GM12892 (cell line): Measurements from ENCODE around the gene SORCS3. TPM values are rescaled to one million over a fixed set of nuclear protein-coding genes. Genes with fewer than 3 reads are reported as not detected.

Source experiments
- DNase-seq: peaks from one replicate; pipeline ENCODE4 v3.0.0; 2011; ENCODE audit not compliant: insufficient read length
- FAIRE-seq: peaks from 2 replicates; lab custom pipeline; 2011; peaks lifted over from hg19 to GRCh38; lab: Jason Lieb, UNC
- POLR2A ChIP-seq: IDR thresholded peaks from 2 replicates; pipeline ENCODE4 v1.6.1; 2011; ENCODE audit warnings: low read depth, low read length, control low read depth
- POLR2AphosphoS5 ChIP-seq: IDR thresholded peaks from 2 replicates; pipeline ENCODE4 v1.6.1; 2011; ENCODE audit warnings: low read depth, low read length, control low read depth
- TAF1 ChIP-seq: IDR thresholded peaks from 2 replicates; pipeline ENCODE4 v1.6.1; 2011; ENCODE audit warnings: low read depth, mild to moderate bottlenecking, control low read depth, low read length, borderline replicate concordance
- polyA plus RNA-seq: library from polyadenylated mRNA; unstranded; fragments of >200 nt; gene quantifications from one replicate; pipeline ENCODE4 v1.2.1, GENCODE V29; 2012; ENCODE audit warnings: missing spikeins, inconsistent platforms; ENCODE audit not compliant: missing spikeins

Gene SORCS3
- not detected for polyA plus RNA-seq

DNA sequence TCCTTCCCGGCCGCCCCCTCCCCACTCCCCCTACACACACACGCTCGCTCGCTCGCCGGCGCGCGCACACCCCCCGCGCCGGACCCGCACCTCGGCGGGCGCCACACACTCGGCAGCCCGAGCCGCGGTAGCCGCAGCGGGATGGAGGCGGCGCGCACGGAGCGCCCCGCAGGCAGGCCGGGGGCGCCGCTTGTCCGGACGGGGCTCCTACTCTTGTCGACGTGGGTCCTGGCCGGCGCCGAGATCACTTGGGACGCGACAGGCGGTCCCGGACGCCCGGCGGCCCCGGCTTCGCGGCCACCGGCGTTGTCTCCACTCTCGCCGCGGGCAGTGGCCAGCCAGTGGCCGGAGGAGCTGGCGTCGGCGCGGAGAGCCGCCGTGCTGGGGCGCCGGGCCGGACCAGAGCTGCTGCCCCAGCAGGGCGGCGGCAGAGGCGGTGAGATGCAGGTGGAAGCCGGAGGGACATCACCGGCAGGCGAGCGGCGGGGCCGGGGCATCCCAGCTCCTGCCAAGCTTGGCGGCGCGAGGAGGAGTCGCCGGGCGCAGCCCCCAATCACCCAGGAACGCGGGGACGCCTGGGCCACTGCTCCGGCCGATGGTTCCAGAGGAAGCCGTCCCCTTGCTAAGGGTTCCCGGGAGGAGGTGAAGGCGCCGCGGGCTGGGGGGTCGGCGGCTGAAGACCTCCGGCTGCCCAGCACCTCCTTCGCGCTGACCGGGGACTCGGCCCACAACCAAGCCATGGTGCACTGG, at the start of gene SORCS3:
Gene SORCS3 (plus strand): TSS at position 104 of the 750 bp plus-strand sequence.
- TF ChIP-seq POLR2AphosphoS5 (no peak), TAF1 (no peak), POLR2A (no peak)

DNA sequence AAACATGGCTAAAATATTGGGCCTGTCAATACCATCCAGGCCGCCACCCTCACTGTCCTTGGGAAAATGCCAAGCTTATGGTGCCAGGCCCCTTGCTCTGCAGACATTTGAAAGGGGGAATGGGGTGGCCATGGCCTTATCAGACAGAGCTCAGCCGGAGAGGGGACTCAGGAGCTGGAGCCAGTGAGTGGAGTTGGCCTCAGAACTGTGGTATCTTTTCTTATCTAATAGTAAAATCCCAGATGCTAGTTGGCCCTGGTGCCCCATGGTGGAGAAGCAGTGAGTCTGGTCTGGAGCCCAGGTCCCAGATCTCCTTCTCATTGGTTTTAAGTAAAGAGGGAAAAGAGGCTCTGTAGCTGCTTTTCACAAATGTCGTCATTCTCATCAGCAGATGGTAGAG, 49.6 kb upstream of the SORCS3 start:
- TF ChIP-seq POLR2AphosphoS5 = no peak
- TF ChIP-seq TAF1 = no peak
- no peak for TF ChIP-seq POLR2A
- FAIRE-seq = no peak
- DNase-seq = no peak

More for the DNA sequence above, at the start of gene SORCS3:
- no peak for DNase-seq
- no peak for FAIRE-seq

DNA sequence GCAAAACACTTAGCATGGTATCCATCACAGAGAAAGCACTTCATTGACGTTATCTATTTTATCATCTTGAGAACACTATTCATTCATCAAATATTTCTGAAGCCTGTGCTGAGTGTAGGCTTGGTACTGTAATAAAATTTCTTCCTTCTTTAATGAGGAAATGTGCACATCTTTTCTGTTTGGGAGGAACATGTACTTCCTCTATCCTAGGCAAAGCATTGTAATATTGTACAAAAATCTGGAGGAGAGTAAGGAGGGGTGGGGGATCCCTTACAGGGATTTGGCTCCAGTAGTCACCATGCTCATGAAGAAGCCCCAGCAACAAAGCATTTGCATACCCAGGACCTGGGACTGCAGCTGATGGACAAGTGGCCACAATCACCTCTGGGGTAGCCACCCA, 39.9 kb upstream of the SORCS3 start:
- FAIRE-seq = no peak
- no peak for DNase-seq
- no peak for TF ChIP-seq POLR2A
- TF ChIP-seq POLR2AphosphoS5 = no peak
- no peak for TF ChIP-seq TAF1

DNA sequence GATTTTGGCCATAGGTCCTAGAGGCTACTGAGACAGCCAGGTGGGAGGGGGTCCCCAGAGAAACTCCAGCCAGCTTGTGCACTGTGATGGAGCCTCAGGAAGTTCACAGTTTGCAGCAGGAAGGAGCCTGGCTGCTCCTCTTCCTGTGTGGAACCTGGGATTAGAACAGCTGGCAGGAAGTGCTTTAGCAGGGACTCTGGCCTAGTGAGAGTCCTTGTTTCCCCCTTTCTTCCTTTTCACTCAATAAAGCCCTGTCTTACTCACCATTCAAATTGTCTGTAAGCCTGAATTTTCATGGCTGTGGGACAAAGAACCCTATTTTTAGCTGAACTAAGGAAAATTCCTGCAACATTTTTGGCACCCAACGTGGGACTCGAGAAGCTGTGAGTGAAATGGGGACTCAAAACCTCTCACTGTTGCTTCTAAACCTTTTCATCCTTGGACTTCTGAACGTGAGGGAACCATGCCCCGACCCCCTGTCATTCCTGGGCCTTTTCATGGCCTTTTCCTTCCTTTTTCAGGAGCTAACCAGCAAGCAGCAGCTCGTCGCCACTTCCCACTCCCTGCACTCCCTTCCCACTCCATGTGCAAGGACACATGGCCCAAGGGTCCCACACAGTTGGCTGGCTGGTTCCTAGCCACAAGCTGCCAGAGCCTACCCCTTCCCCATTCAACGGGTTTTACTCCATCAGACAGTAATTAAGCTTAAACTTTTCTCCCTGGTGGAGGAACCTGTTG, 32.8 kb upstream of the SORCS3 start:
- no peak for FAIRE-seq
- DNase-seq = no peak
- TF ChIP-seq POLR2A = no peak
- TF ChIP-seq TAF1 = no peak
- no peak for TF ChIP-seq POLR2AphosphoS5

DNA sequence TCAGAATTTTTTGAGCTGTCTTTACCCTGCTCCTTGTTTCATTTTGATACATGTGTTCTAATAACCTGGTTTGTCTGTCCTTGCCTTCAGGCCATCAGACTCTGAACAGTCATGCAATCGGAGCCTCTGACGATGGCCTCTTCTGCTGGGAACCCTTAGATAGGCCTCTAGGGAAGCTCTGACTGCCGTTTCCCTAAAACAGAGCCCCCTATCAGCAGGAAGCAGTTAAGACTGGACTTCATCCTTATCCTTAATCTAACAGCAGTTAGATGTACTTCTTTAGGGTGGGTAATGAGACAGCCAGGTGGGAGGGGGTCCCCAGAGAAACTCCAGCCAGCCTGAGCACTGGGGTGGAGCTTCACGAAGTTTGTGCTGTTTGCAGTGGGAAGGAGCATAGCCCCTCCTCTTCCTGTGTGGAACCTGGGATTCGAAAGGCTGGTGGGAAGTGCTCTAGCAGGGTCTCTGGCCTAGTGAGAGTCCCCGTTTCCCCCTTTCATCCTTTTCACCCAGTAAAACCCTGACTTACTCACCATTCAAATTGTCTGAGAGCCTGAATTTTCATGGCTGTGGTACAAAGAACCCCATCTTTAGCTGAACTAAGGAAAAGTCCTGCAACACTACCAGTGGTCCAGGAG, 28.4 kb upstream of the SORCS3 start:
- FAIRE-seq (no peak), DNase-seq (no peak)
- TF ChIP-seq POLR2A (no peak), TAF1 (no peak), POLR2AphosphoS5 (no peak)

DNA sequence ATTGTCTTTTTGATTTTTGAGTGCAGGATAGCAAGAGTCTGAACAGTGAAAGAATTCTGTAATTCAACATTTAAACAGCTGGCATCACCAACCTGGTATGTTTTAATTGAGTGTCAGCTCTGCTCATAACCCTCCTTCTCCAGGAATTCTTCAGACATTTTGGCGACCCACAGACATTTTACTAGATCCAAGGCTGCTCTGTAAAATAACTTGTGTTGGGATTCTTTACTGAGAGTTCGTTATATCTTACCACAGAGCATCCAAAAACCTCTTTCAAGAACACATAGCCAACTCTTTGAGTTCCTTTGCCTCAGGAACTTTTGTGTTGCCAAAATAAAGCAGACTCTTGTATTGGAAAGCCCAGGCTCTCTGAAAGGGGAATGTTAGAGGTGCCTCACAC, 27.7 kb upstream of the SORCS3 start:
- no peak for TF ChIP-seq TAF1
- TF ChIP-seq POLR2AphosphoS5 = no peak
- no peak for TF ChIP-seq POLR2A
- FAIRE-seq = no peak
- no peak for DNase-seq

DNA sequence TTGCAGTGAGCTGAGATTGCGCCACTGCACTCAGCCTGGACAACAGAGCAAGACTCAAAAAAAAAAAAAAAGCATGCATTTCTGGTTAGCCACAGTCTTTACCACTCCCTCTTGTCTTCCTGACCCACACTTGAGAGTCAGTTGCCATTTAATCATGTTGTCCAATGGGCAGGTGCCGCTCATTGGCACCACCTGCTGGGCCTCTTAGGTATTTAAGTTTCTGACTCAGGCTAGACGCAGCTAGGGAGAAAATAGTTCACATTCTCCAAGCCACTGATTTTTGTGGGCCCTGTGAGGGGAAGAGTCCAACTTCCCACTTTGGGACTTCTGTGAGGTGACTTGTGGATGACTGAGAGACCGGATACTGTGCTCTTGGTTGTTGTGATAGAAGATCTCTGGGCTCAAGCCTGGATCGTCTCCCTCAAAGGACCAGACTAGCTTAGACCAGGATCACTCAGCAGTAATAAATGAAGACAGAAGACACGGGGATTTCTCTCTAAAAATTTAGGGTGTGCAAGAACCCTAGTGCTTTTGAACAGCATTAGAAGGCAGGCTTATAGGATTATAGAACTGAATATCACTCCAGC, 26.8 kb upstream of the SORCS3 start:
- no peak for DNase-seq
- TF ChIP-seq POLR2AphosphoS5 (no peak), TAF1 (no peak), POLR2A (no peak)
- peak; percentile 40 for FAIRE-seq

DNA sequence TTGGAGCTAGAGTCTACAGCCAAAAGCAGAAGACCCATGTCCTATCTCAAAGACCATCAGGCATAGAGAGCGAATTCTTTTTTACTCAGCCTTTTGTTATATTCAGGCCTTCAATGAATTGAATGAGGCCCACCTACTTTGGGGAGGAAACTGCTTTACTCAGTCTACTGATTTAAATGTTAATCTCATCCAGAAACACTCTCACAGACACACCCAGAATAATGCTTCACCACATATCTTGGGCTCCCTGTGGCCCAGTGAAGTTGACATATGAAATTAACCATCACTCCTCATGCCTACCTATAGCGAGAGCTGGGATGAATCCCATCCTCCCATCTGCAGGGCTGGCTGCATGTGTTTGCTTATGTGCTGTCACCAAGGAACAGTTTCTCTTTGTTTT, 26.0 kb upstream of the SORCS3 start:
- FAIRE-seq (no peak), DNase-seq (no peak)
- TF ChIP-seq POLR2A = no peak
- no peak for TF ChIP-seq POLR2AphosphoS5
- TF ChIP-seq TAF1 = no peak

DNA sequence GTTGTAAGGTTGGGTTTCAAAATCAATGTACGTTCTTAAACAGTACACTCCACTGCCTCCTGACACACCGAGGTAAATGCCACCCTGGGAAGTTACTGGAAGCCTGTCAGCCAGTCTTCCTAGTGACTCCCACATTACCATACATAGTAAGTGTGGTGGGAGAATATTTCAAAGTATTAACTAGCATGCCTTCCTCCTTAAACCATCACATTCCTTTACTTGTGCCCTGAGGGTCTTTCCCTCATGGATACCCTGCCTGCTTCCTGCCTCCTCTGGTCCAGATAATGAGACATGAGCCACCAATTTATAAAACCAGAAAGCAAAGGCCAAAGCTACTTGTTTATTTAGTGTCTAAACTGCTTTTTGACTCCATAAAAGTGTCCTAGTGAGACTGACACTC, 23.3 kb upstream of the SORCS3 start:
- TF ChIP-seq POLR2AphosphoS5 = no peak
- no peak for TF ChIP-seq TAF1
- FAIRE-seq (no peak), DNase-seq (no peak)

DNA sequence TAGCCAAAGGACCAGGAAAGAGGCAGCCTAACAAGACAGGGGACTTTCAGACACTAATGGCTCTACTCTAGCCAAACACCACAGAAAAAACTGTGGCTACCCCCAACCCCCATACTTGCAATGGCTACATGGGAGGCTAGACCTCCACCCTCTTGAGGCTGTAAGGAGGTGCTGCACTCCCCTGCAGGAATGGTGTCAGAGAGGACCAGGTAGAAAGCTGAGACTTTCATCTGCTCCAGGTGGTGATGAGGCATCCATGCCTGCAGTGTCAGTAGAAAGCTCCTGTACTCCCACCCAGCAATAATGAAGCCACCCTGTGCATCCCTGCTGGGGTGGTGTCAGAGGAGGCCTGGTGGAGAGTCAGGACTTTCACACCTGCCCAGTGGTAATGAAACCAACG, 18.9 kb upstream of the SORCS3 start:
- TF ChIP-seq POLR2AphosphoS5 (no peak), POLR2A (no peak), TAF1 (no peak)
- FAIRE-seq = no peak

DNA sequence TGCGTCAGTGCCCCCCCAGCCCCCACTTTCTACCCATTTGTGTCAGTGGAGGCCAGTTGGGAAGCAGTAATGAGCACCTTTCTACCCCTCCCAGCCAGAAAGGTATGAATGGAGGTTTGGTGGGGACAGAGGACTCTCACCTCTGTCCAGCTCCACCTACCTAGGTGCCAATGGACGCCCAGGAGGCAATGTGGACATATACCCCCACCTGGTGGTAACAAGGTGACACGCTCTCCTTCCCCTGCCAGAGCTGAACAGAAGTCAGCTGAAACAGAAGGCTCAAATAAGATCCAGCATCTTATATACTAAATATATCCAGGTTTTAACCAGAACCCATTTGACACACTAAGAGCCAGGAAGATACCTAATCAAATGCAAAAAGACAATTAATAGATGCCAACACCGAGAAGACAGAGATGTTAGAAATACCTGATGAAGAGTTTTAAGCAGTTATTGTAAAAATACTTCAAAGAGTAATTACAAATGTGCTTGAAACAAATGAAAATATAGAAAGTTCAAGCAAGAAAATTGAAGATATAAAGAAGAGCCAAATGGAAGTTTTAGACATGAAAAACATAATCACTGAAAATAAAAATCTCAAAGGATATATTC, 18.4 kb upstream of the SORCS3 start:
- DNase-seq (no peak), FAIRE-seq (no peak)
- TF ChIP-seq POLR2AphosphoS5 = no peak
- no peak for TF ChIP-seq POLR2A
- no peak for TF ChIP-seq TAF1

More for the DNA sequence above, 18.9 kb upstream of the SORCS3 start:
- DNase-seq = no peak

DNA sequence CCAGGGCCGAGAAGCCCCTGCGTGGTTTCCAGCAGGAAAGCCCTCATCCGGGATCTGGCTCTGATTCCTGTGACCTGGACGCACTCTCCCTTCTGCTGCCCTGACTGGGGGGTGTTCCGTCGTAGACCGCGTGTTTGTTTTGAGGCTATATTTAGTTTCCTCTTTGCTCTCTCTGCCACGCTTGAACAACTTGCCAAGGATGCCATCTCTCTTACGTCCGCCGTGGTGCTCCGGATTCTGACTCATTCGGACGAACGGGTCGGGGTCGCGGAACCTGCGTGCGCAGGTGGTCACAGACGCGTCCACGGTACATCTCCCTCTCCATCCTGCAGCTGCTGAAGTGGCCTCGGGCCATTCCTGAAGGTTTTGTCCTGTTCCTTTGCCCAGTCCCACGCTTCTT, 10.4 kb upstream of the SORCS3 start:
- DNase-seq (no peak), FAIRE-seq (no peak)
- TF ChIP-seq POLR2A = no peak
- TF ChIP-seq TAF1 = no peak
- no peak for TF ChIP-seq POLR2AphosphoS5

DNA sequence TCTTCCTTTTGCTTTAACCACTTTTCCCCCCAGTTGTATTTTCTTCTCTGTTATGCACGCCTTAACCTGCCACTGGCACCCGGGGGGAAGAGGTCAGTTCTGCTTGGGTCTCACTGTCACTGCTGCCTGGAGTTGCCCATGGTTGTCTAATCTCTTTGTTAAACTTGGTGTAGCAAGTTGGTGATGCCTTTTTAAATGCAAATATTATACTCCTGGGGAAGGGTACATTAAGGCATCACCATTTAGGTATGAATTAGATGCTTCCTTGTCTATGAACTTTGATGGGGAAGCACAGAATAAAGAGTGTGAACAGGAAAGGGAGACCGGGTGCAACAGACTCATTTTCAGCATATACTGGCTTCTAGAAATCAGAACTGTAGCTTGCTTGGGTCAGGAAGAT, 9.1 kb upstream of the SORCS3 start:
- no peak for DNase-seq
- TF ChIP-seq POLR2A (no peak), TAF1 (no peak), POLR2AphosphoS5 (no peak)
- FAIRE-seq = no peak
